ENCODE data around the gene ABCA10. TPM values are rescaled to one million over a fixed set of nuclear protein-coding genes. Genes with fewer than 3 reads are reported as not detected.

ABCA10 gene
- total RNA-seq, 1 donor from 2014 or later = 0.29 TPM

- H3K27me3 ChIP-seq (ENCODE audit: control insufficient read depth, insufficient read depth, low read length) = no peaks in the 10 kb centered on the region
- H3K36me3 ChIP-seq (ENCODE audit: control insufficient read depth, insufficient read depth, low read length) = no peaks in the 10 kb centered on the region
- no peak for DNase-seq (ENCODE audit: low read depth)
- TF ChIP-seq CTCF (IDR thresholded peaks at IDR 0.05; ENCODE audit: insufficient read depth, low read length, poor library complexity, severe bottlenecking) = no peak
- H3K4me3 ChIP-seq (ENCODE audit: low read depth, low read length) = no peak overlapping the region
These were observed 78.3 kb downstream of the ABCA10 start for GRCh38 chr17:69150333-69150732.

- H3K4me3 ChIP-seq (ENCODE audit: low read depth, low read length) = no peak overlapping the region
- H3K27me3 ChIP-seq (ENCODE audit: control insufficient read depth, insufficient read depth, low read length) = no peaks in the 10 kb centered on the region
- DNase-seq (ENCODE audit: low read depth) = no peak
- TF ChIP-seq CTCF (IDR thresholded peaks at IDR 0.05; ENCODE audit: insufficient read depth, low read length, poor library complexity, severe bottlenecking) = no peak
- H3K36me3 ChIP-seq (ENCODE audit: control insufficient read depth, insufficient read depth, low read length) = no peaks in the 10 kb centered on the region
These were observed 81.2 kb downstream of the ABCA10 start for GRCh38 chr17:69147460-69147859.

- Histone ChIP-seq H3K4me3 (ENCODE audit: low read depth, low read length) (no peak overlapping the region), H3K36me3 (ENCODE audit: control insufficient read depth, insufficient read depth, low read length) (no peaks in the 10 kb centered on the region), H3K27me3 (ENCODE audit: control insufficient read depth, insufficient read depth, low read length) (no peaks in the 10 kb centered on the region)
- no peak for TF ChIP-seq CTCF (IDR thresholded peaks at IDR 0.05; ENCODE audit: insufficient read depth, low read length, poor library complexity, severe bottlenecking)
- DNase-seq (ENCODE audit: low read depth) = no peak
These were observed 84.0 kb downstream of the ABCA10 start for GRCh38 chr17:69144331-69145255.

GRCh38 chr17:69143683-69144231 lies 84.9 kb downstream of the ABCA10 start:
- Histone ChIP-seq H3K4me3 (ENCODE audit: low read depth, low read length) (no peak overlapping the region), H3K36me3 (ENCODE audit: control insufficient read depth, insufficient read depth, low read length) (no peaks in the 10 kb centered on the region), H3K27me3 (ENCODE audit: control insufficient read depth, insufficient read depth, low read length) (no peaks in the 10 kb centered on the region)
- no peak for DNase-seq (ENCODE audit: low read depth)
- TF ChIP-seq CTCF (IDR thresholded peaks at IDR 0.05; ENCODE audit: insufficient read depth, low read length, poor library complexity, severe bottlenecking) = no peak

- Histone ChIP-seq H3K27me3 (ENCODE audit: control insufficient read depth, insufficient read depth, low read length) (no peaks in the 10 kb centered on the region), H3K36me3 (ENCODE audit: control insufficient read depth, insufficient read depth, low read length) (no peaks in the 10 kb centered on the region)
- no peak for DNase-seq (ENCODE audit: low read depth)
These were observed 85.5 kb downstream of the ABCA10 start for GRCh38 chr17:69143151-69143550.

More at GRCh38 chr17:69143151-69143550, 85.5 kb downstream of the ABCA10 start:
- TF ChIP-seq CTCF (IDR thresholded peaks at IDR 0.05; ENCODE audit: insufficient read depth, low read length, poor library complexity, severe bottlenecking) = no peak
- H3K4me3 ChIP-seq (ENCODE audit: low read depth, low read length) = no peak overlapping the region
